Testis (tissue), 5 donors: ENCODE measurements around the gene RABGGTA. TPM values are rescaled to one million over a fixed set of nuclear protein-coding genes. Genes with fewer than 3 reads are reported as not detected.
A peak's percentile ranks its signal among the peaks of the same experiment; 100 is the strongest.

Experiments
- DNase-seq: peaks from one replicate; pipeline ENCODE4 v3.0.0-alpha.2; 2019
- H3K27ac ChIP-seq, 2 donors: fragments of 200-600 bp; sonication (generic); one replicate each; pipeline ENCODE4 v1.5.1; 2019
- H3K27me3 ChIP-seq: fragments of 200-600 bp; sonication (generic); one replicate; pipeline ENCODE4 v1.5.1; 2019
- H3K36me3 ChIP-seq: fragments of 200-600 bp; sonication (generic); one replicate; pipeline ENCODE4 v1.5.1; 2017; ENCODE audit warnings: low read depth; ENCODE audit errors: missing control alignments
- H3K4me1 ChIP-seq: fragments of 200-600 bp; sonication (generic); one replicate; pipeline ENCODE4 v1.5.1; 2019
- H3K4me3 ChIP-seq, 2 donors: fragments of 200-600 bp; sonication (generic); one replicate each; pipeline ENCODE4 v1.5.1; 2017 to 2019
- H3K9me3 ChIP-seq: fragments of 200-600 bp; sonication (generic); one replicate; pipeline ENCODE4 v1.5.1; 2017
- CTCF ChIP-seq, 3 experiments: fragments of 450-650 bp in 2 of 3; fragments of 200-600 bp in 1 of 3; sonication (generic) in 1 of 3; IDR thresholded peaks; one replicate each; pipeline ENCODE4 v1.5.1; 2016 to 2019; ENCODE audit warnings: antibody characterized with exemption in 3 of 3, mild to moderate bottlenecking in 2 of 3, moderate library complexity in 1 of 3
- POLR2A ChIP-seq: fragments of 450-650 bp; IDR thresholded peaks from one replicate; pipeline ENCODE4 v1.6.1; 2017; ENCODE audit warnings: antibody characterized with exemption, mild to moderate bottlenecking, moderate library complexity
- WGBS, 2 donors: methylation state at CpG; one replicate each; pipeline ENCODE4 v1.1.5; 2018; 5-methylcytosine and 5-hydroxymethylcytosine counted together
- intact Hi-C: fragments of 100-400 bp; cut with DNase I; formaldehyde crosslinking; loops from one replicate; pipeline ENCODE4 v1.15.1; 2023; ENCODE audit warnings: low total_unique reads
- long read RNA-seq, 2 donors: transcript quantifications; one replicate each; lab custom pipeline, GENCODE V29; 2026
- polyA plus RNA-seq: library from polyadenylated mRNA; stranded (reverse); fragments of 350-450 nt; fragmentation: Illumina TruSeq; extraction: RNeasy Lipid Tissue Mini Kit (QIAGEN cat#74804); gene quantifications from one replicate; pipeline ENCODE4 v1.2.3, GENCODE V29; 2014; ENCODE audit warnings: low read depth, low replicate concordance; ENCODE audit not compliant: insufficient read depth
- total RNA-seq, 2 donors: library from RNA; depleted of rRNA; stranded (reverse); fragments of >200 nt; gene quantifications; one replicate each; pipeline ENCODE4 v1.2.3, GENCODE V29; 2016

RABGGTA gene
- 10 to 100 TPM; 70.9 to 90.2 TPM for total RNA-seq
- polyA plus RNA-seq, result 33.5 TPM
- long read RNA-seq, donor 1, transcript RABGGTA-201 (17 exons, 2,088 nt), result major isoform, 5 of 10 reads
- long read RNA-seq, donor 1, transcript RABGGTA-202 (16 exons, 2,265 nt), result major isoform, 5 of 10 reads
- long read RNA-seq, donor 1, partial matches to known transcripts, result 0 of 10 reads
- long read RNA-seq, donor 1, other reads (novel, unspliced or antisense), result 0 of 10 reads
- long read RNA-seq, donor 2, transcript RABGGTA-202 (16 exons, 2,265 nt), result major isoform, 5 of 9 reads
- long read RNA-seq, donor 2, partial matches to known transcripts, result 0 of 9 reads
- long read RNA-seq, donor 2, other reads (novel, unspliced or antisense), result 0 of 9 reads

- peak; percentile 90 for DNase-seq
- peaks cover 7% of the 10 kb centered on the region for H3K4me1 ChIP-seq
- no peaks in the 10 kb centered on the region for H3K27me3 ChIP-seq
- peak; percentile 46 to 73 (median 64) for TF ChIP-seq CTCF (IDR thresholded peaks at IDR 0.05)
- no peak for TF ChIP-seq POLR2A
- no peaks in the 10 kb centered on the region for H3K36me3 ChIP-seq
- peak within 1 kb of the TSS; percentile 83 to 89 for H3K4me3 ChIP-seq
- 0% methylated on average over 2 to 41 of the region's 61 CpGs for WGBS, 2 donors
- no peaks in the 10 kb centered on the region for H3K9me3 ChIP-seq
- peak within 1 kb of the TSS; percentile 91 to 95 for H3K27ac ChIP-seq
- intact Hi-C loops, result no loop called here
Observed at GRCh38 chr14:24271134-24271833, at the start of gene RABGGTA. Gene RABGGTA (minus strand): TSS chr14:24271597. CDS start chr14:24271115, 482 bp downstream.

GRCh38 chr14:24317141-24317928, 45.9 kb upstream of the RABGGTA start:
- TF ChIP-seq POLR2A, result no peak
- TF ChIP-seq CTCF (IDR thresholded peaks at IDR 0.05), result no peak
- WGBS, 2 donors, result 60 to 76% methylated on average over 3 of the region's 3 CpGs
- intact Hi-C loops, result no loop called here
- Histone ChIP-seq H3K4me1 (peaks cover 3% of the 10 kb centered on the region), H3K36me3 (no peaks in the 10 kb centered on the region), H3K9me3 (no peaks in the 10 kb centered on the region), H3K27me3 (no peaks in the 10 kb centered on the region), H3K4me3 (no peak overlapping the region), H3K27ac (no peak overlapping the region)
- no peak for DNase-seq

GRCh38 chr14:24316597-24316950, 45.2 kb upstream of the RABGGTA start:
- Histone ChIP-seq H3K9me3 (no peaks in the 10 kb centered on the region), H3K4me1 (peaks cover 4% of the 10 kb centered on the region), H3K36me3 (no peaks in the 10 kb centered on the region), H3K27me3 (no peaks in the 10 kb centered on the region), H3K27ac (no peak overlapping the region), H3K4me3 (peak overlapping the region in 1 of 2 donors; percentile 34)
- WGBS, 2 donors, result 23 to 42% methylated on average over 18 of the region's 18 CpGs
- no peak for DNase-seq
- intact Hi-C loops, result no loop called here
- no peak for TF ChIP-seq POLR2A
- TF ChIP-seq CTCF (IDR thresholded peaks at IDR 0.05), result no peak

- Histone ChIP-seq H3K27me3 (no peaks in the 10 kb centered on the region), H3K27ac (no peak overlapping the region), H3K4me1 (peaks cover 9% of the 10 kb centered on the region), H3K9me3 (no peaks in the 10 kb centered on the region), H3K4me3 (peak overlapping the region in 1 of 2 donors; percentile 34), H3K36me3 (no peaks in the 10 kb centered on the region)
- no peak for TF ChIP-seq POLR2A
- TF ChIP-seq CTCF (IDR thresholded peaks at IDR 0.05), result peak in 1 of 3 experiments; percentile 14
- peak; percentile 48 for DNase-seq
- intact Hi-C loops, result no loop called here
- 39 to 50% methylated on average over 14 to 70 of the region's 70 CpGs for WGBS, 2 donors
Observed at GRCh38 chr14:24315807-24316596, 44.6 kb upstream of the RABGGTA start.
